GM12891 (cell line): ENCODE results near the gene LCN1.

Source experiments
- PAX5 ChIP-seq: IDR thresholded peaks from 2 replicates; pipeline ENCODE4 v1.6.1; 2011; ENCODE audit warnings: low read length, moderate library complexity, mild to moderate bottlenecking; ENCODE audit not compliant: insufficient read depth, severe bottlenecking
- POLR2A ChIP-seq: IDR thresholded peaks from 2 replicates; pipeline ENCODE4 v1.6.1; 2011; ENCODE audit warnings: low read depth, low read length, control low read depth
- POLR2AphosphoS5 ChIP-seq: IDR thresholded peaks from 2 replicates; pipeline ENCODE4 v1.6.1; 2011; ENCODE audit warnings: low read depth, low read length, control low read depth
- SPI1 ChIP-seq: IDR thresholded peaks from 2 replicates; pipeline ENCODE4 v1.6.1; 2011; ENCODE audit warnings: low read depth, low read length, control low read depth
- TAF1 ChIP-seq: IDR thresholded peaks from 2 replicates; pipeline ENCODE4 v1.6.1; 2011; ENCODE audit warnings: low read depth, low read length, control low read depth

DNA sequence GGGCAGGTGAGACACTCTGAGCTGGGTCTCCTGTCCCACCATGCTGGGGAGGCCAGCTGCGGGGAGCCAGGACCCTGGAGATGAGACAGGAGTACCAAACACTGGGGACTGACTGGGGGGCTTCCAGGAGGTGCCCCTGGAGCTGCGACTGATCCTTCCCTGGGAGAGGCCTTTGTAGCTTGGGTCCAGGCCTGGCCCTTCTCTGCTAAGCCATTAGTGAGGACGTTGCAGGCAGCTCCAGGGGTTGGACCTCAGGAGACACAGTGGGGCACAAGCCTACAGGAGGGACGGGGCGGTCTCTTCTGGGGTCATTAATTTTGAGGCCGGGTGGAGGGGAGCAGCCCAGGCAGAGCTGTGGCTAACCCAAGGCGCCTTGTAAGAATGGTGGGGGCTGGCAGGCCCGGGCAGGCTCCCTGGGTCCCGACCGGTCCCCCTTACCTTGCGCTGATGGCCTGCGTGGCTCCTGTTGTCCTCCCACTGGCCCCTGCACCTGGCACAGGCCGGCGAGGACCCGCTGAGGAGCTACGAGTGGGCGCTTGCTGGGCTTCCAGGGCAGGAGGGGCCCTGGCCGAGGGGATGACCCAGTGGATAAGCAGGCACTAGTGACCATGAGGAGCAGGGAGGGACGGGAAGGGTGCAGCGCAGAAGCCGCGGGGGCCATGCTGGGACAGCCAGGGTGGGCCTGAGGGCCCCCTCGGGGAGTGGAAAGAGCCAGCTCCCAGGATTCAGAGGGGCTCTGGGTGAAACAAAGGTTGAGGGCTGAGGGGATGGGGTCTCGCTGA lies 15.6 kb upstream of the LCN1 start:
- TF ChIP-seq PAX5 (no peak), TAF1 (no peak), SPI1 (no peak), POLR2AphosphoS5 (no peak), POLR2A (peak; percentile 28; the same call in 1 of the 2 replicates)
